Colonic mucosa (tissue), 4 donors: ENCODE data around the gene SIGLEC12. TPM values are rescaled to one million over a fixed set of nuclear protein-coding genes. Genes with fewer than 3 reads are reported as not detected.

Experiments used
- DNase-seq: peaks from one replicate; pipeline ENCODE4 v3.0.0-alpha.2; 2020
- H3K27ac ChIP-seq: fragments of 200-600 bp; one replicate; pipeline ENCODE4 v1.8.0; 2021
- H3K27me3 ChIP-seq: fragments of 200-600 bp; one replicate; pipeline ENCODE4 v1.8.0; 2021
- H3K36me3 ChIP-seq: fragments of 200-600 bp; one replicate; pipeline ENCODE4 v1.8.0; 2021
- H3K4me1 ChIP-seq: fragments of 200-600 bp; one replicate; pipeline ENCODE4 v1.8.0; 2021; ENCODE audit warnings: mild to moderate bottlenecking
- H3K4me3 ChIP-seq: fragments of 200-600 bp; one replicate; pipeline ENCODE4 v1.8.0; 2021
- H3K9ac ChIP-seq, 2 donors: one replicate each; pipeline ENCODE4 v1.7.0; 2013; ENCODE audit warnings: control low read depth in 2 of 2, low read depth in 2 of 2, low read length in 2 of 2
- H3K9me3 ChIP-seq: fragments of 200-600 bp; one replicate; pipeline ENCODE4 v1.8.0; 2021
- CTCF ChIP-seq: fragments of 200-600 bp; IDR thresholded peaks from one replicate; pipeline ENCODE4 v1.8.0; 2022; ENCODE audit warnings: antibody characterized with exemption, mild to moderate bottlenecking
- intact Hi-C: fragments of 100-400 bp; cut with DNase I; formaldehyde crosslinking; loops from one replicate; pipeline ENCODE4 v1.14.1; 2022
- total RNA-seq, 2 donors: library from RNA; stranded (reverse); fragmentation: NEBNext Ultra II Directional in 1 of 2; extraction: Animal tissue kit (Norgen Biotek cat#: 25700) in 1 of 2; gene quantifications; one replicate each; pipeline ENCODE4 v1.2.1, GENCODE V29; 2021
- donor health status: healthy.
- donor health status: DM: no; HTN: no; CAD: no.
- donor health status: DM: no; HTN: no; CAD: no.

SIGLEC12 gene
- total RNA-seq = under 1 TPM; 0.15 to 0.35 TPM

GRCh38 chr19:51501594-51502263, at the start of gene SIGLEC12:
Gene SIGLEC12, minus strand, starts transcription at chr19:51501800. Its CDS starts 67 bp downstream, at chr19:51501733.
- Histone ChIP-seq H3K9me3 (no peaks in the 10 kb centered on the region), H3K27ac (no peak within 1 kb of the TSS), H3K4me3 (no peak within 1 kb of the TSS), H3K27me3 (no peaks in the 10 kb centered on the region), H3K36me3 (no peaks in the 10 kb centered on the region), H3K4me1 (no peaks in the 10 kb centered on the region), H3K9ac (no peak within 1 kb of the TSS)
- TF ChIP-seq CTCF = no peak
- DNase-seq = peak; percentile 24
- intact Hi-C loops = no loop called here

- H3K36me3 ChIP-seq = no peaks in the 10 kb centered on the region
- no peak overlapping the region for H3K9ac ChIP-seq
- DNase-seq = no peak
- no peak for TF ChIP-seq CTCF
- H3K4me1 ChIP-seq = no peaks in the 10 kb centered on the region
- H3K4me3 ChIP-seq = no peak overlapping the region
- no peak overlapping the region for H3K27ac ChIP-seq
- H3K9me3 ChIP-seq = no peaks in the 10 kb centered on the region
- intact Hi-C loops = no loop called here
- H3K27me3 ChIP-seq = no peaks in the 10 kb centered on the region
Measured at GRCh38 chr19:51550848-51551672, 49.5 kb upstream of the SIGLEC12 start.

- no peaks in the 10 kb centered on the region for H3K36me3 ChIP-seq
- intact Hi-C loops = no loop called here
- H3K27ac ChIP-seq = no peak overlapping the region
- H3K9me3 ChIP-seq = no peaks in the 10 kb centered on the region
- H3K9ac ChIP-seq = no peak overlapping the region
- TF ChIP-seq CTCF = no peak
- no peak overlapping the region for H3K4me3 ChIP-seq
- H3K4me1 ChIP-seq = no peaks in the 10 kb centered on the region
- H3K27me3 ChIP-seq = no peaks in the 10 kb centered on the region
- no peak for DNase-seq
Measured at GRCh38 chr19:51549533-51550324, 48.1 kb upstream of the SIGLEC12 start.

GRCh38 chr19:51548891-51549305, 47.3 kb upstream of the SIGLEC12 start:
- Histone ChIP-seq H3K27me3 (no peaks in the 10 kb centered on the region), H3K9ac (no peak overlapping the region), H3K4me3 (no peak overlapping the region), H3K36me3 (no peaks in the 10 kb centered on the region), H3K4me1 (no peaks in the 10 kb centered on the region), H3K9me3 (no peaks in the 10 kb centered on the region), H3K27ac (no peak overlapping the region)
- intact Hi-C loops = no loop called here
- no peak for DNase-seq
- no peak for TF ChIP-seq CTCF

- H3K9ac ChIP-seq = no peak overlapping the region
- no peaks in the 10 kb centered on the region for H3K27me3 ChIP-seq
- H3K9me3 ChIP-seq = no peaks in the 10 kb centered on the region
- TF ChIP-seq CTCF = no peak
- intact Hi-C loops = no loop called here
- no peak overlapping the region for H3K27ac ChIP-seq
- DNase-seq = no peak
- H3K36me3 ChIP-seq = no peaks in the 10 kb centered on the region
- no peaks in the 10 kb centered on the region for H3K4me1 ChIP-seq
- no peak overlapping the region for H3K4me3 ChIP-seq
Measured at GRCh38 chr19:51548213-51548651, 46.6 kb upstream of the SIGLEC12 start.
